Astrocyte of the cerebellum (primary cell): ENCODE results near the gene BAIAP3.

Source experiments
- DNase-seq: peaks from one replicate; pipeline ENCODE4 v3.0.0-alpha.2; 2011; ENCODE audit warnings: low read depth
- H3K4me3 ChIP-seq: 2 replicates; pipeline ENCODE4 v1.5.1; 2011; ENCODE audit warnings: mild to moderate bottlenecking, low read depth, low read length, moderate library complexity
- in situ Hi-C: cut with HindIII; loops from 2 replicates; pipeline ENCODE4 v1.10.0; 2017; ENCODE audit warnings: low sequenced_read_pairs
- TF ChIP-seq, protein P1 (sequence below): IDR thresholded peaks from 2 replicates; pipeline ENCODE4 v1.5.1; 2012; ENCODE audit warnings: low read length, low read depth, moderate library complexity, mild to moderate bottlenecking; ENCODE audit errors: missing control alignments

Gene BAIAP3

DNA sequence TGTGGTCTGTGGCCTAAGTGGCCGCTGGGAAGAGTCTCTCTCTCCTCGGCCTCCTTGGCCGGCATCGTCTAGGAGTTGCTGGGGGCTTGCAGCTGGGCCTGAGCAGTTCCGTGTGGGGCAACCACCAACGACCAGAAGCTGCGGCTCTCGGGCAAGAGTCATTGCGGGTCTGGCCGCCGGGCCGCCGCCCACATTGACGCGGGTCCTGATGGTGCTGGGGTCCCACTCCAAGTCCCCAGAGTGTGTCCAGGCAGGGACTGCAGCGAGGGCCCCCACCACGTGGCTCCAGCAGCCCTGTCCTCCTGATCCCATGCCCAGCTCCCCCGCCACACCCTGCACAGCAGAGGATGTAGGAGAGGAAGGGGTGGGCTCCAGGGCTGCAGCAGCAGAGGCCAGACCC lies 50.1 kb downstream of the BAIAP3 start:
- in situ Hi-C loops: loop anchor here (25.0 kb wide), 2 partner anchors 96 to 104 kb away; partner anchors contain the start of genes CLCN7, PTX4 and TELO2
- DNase-seq: no peak
- TF ChIP-seq, protein P1, sequence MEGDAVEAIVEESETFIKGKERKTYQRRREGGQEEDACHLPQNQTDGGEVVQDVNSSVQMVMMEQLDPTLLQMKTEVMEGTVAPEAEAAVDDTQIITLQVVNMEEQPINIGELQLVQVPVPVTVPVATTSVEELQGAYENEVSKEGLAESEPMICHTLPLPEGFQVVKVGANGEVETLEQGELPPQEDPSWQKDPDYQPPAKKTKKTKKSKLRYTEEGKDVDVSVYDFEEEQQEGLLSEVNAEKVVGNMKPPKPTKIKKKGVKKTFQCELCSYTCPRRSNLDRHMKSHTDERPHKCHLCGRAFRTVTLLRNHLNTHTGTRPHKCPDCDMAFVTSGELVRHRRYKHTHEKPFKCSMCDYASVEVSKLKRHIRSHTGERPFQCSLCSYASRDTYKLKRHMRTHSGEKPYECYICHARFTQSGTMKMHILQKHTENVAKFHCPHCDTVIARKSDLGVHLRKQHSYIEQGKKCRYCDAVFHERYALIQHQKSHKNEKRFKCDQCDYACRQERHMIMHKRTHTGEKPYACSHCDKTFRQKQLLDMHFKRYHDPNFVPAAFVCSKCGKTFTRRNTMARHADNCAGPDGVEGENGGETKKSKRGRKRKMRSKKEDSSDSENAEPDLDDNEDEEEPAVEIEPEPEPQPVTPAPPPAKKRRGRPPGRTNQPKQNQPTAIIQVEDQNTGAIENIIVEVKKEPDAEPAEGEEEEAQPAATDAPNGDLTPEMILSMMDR: no peak
- H3K4me3 ChIP-seq: no peak overlapping the region

DNA sequence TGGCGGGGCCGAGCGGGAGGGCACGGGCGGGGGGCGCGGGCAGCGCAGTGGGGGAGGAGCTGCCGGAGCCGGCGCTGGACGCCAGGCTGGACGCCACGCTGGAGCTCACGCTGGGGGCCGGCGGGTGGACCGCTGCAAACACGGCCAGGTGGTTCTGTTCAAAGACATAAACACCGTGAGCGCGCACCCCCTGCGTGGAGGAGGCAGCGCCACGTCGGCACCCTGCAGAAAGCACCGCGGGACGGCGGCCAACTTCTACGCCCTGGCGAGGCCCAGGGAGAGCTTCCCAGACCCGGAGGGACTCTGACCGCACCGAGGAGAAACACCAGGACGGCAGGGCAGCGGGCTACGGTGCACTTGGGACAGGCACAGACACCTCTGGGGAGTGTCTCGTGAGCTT lies 51.8 kb downstream of the BAIAP3 start:
- no peak overlapping the region for H3K4me3 ChIP-seq
- TF ChIP-seq, protein P1: no peak
- DNase-seq: no peak
- in situ Hi-C loops: loop anchor here (25.0 kb wide), 2 partner anchors 98 to 102 kb away; partner anchors contain the start of genes CLCN7, PTX4 and TELO2

DNA sequence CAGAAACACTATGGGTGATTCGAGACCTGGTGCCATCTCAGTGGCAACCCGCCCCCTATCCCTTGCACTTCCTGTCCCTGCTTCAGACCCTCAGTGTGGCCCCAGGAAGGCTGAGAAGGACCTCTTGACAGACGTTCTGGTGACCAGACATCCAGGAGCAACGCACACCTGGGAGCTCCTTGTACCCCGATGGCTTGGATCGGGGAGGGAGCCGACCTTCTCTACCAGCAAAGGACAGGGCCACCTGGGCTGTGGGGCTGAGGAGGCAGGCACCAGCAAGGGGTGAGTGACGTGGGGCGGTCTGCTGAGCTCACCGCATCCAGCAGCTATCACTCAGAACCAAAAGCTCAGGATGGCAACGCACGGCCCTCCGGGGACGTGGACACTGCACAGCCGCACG lies 53.9 kb downstream of the BAIAP3 start:
- DNase-seq: no peak
- in situ Hi-C loops: loop anchor here (25.0 kb wide), 2 partner anchors 100 kb away; partner anchors contain the start of genes CLCN7, PTX4 and TELO2
- no peak overlapping the region for H3K4me3 ChIP-seq

DNA sequence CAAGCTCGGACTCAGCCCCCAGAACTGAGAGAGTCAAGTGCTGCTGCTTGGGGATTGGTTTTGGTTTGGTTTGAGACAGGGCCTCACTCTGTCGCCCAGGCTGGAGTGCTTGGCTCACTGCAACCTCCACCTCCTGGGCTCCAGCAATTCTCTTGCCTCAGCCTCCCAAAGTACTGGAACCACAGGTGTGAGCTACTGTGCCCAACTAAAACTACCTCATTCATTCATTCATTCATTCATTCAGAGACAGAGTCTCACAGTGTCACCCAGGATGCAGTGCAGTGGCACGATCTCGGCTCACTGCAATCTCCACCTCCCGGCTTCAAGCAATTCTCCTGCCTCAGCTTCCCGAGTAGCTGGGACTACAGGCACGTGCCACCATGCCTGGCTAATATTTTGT lies 56.3 kb downstream of the BAIAP3 start:
- H3K4me3 ChIP-seq: no peak overlapping the region
- in situ Hi-C loops: loop anchor here (25.0 kb wide), 2 partner anchors 98 to 102 kb away; partner anchors contain the start of genes CLCN7, PTX4 and TELO2
- no peak for DNase-seq
- TF ChIP-seq, protein P1: no peak

More for the DNA sequence above, 53.9 kb downstream of the BAIAP3 start:
- TF ChIP-seq, protein P1: no peak

DNA sequence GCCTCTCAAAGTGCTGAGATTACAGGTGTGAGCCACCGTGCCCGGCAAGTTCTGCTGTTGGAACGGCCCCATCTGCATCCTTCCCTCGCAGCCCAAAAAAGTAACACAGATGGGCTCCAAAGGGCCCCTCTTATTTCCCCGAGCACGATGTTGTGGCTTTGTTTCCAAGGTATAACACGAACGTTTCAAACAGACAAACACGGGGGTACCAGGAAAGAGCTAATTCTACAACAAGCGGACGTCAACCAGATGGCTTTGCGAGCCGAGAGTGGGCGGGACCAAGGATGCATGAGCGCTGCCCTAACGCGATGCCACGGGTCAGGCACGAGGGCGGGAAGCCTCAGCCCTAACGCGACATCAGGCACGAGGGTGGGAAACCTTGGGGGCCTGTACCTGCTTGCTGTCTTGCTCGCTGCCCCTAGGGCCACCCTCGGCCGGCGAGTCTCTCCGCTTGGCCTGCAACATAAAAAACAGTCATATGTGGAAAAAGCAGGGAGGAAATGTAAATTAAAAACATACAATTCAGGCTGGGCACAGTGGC lies 56.9 kb downstream of the BAIAP3 start:
- DNase-seq: no peak
- in situ Hi-C loops: loop anchor here (25.0 kb wide), 2 partner anchors 97 to 103 kb away; partner anchors contain the start of genes CLCN7, PTX4 and TELO2
- TF ChIP-seq, protein P1: no peak
- no peak overlapping the region for H3K4me3 ChIP-seq

DNA sequence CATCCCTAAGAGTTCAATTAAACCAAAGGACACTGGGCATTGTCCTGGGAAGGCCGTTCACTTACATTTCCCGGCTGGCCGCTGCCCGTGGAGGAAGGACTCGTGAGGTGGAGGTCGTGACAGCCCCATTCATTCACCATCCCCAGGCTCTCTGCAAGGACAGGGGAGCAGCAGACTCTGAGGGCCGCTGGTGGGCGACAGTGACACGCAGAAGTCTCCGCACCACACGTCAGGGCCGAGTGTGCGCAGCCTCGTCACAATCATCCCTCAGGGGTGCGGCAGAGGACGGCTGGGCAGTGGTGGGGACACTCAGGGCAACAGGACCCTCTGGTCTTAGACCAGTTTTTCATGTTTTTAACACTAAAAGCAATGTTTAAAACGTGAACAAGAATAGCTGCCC lies 59.4 kb downstream of the BAIAP3 start:
- no peak for DNase-seq
- no peak overlapping the region for H3K4me3 ChIP-seq
- TF ChIP-seq, protein P1: no peak
- in situ Hi-C loops: loop anchor here (25.0 kb wide), 2 partner anchors 94 to 106 kb away; partner anchors contain the start of genes CLCN7, PTX4 and TELO2
